ENCODE data around the gene ASCC2. TPM values are rescaled to one million over a fixed set of nuclear protein-coding genes. Genes with fewer than 3 reads are reported as not detected.

Gene ASCC2
- total RNA-seq, 2 experiments from 2014 or later: 56.0 to 69.9 TPM

DNA sequence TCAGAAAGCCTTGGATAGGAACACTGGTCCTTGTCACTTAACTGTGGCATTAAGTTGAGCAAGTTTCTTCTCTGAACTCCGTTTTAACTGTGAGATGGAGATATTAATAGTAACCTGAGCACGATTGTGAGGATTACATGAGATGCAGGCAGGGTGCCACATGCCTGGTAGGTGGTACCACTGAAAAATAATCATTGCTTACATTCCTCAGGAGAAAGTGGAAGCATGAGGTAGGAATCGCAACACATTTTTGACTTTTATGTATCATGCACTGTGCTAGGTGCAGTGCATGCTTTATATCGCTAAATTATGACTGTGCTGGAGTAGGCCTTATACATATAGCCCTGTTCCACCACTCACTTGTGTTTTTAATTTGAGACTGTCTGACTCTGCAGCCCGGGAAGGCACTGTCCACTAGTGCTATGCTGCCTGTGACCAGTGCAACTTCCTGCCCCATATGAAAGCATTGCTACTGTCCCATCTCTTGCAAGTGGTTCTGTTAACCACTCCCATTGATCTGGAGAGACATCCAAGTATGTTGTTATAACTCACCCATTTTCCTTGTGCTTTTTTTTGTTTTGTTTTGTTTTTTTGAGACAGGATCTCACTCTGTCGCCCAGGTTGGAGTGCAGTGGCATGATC lies 69.9 kb downstream of the ASCC2 start:
- peak overlapping the region; percentile 99 for H3K4me3 Mint-ChIP-seq
- no peaks in the 10 kb centered on the region for H3K27me3 Mint-ChIP-seq
- H3K36me3 Mint-ChIP-seq (ENCODE audit: low read depth): peaks cover 30% of the 10 kb centered on the region
- H3K4me1 Mint-ChIP-seq: peaks cover 31% of the 10 kb centered on the region
- intact Hi-C loops (cut with DNase I, micrococcal nuclease): loop anchor here (5.0 to 10.0 kb wide), 8 partner anchors 114 to 1026 kb away; partner anchors contain the start of genes CHEK2 (in 1 of the 2), HORMAD2 (in 1 of the 2), HSCB (in 1 of the 2) and MTMR3 (in 1 of the 2)
- ATAC-seq (no peak), DNase-seq (no peak)
- no peaks in the 10 kb centered on the region for H3K9me3 Mint-ChIP-seq (ENCODE audit: low read depth)
- ChIA-PET CTCF (no interaction called here), POLR2A (no interaction called here)
- peak overlapping the region; percentile 98 for H3K27ac Mint-ChIP-seq

DNA sequence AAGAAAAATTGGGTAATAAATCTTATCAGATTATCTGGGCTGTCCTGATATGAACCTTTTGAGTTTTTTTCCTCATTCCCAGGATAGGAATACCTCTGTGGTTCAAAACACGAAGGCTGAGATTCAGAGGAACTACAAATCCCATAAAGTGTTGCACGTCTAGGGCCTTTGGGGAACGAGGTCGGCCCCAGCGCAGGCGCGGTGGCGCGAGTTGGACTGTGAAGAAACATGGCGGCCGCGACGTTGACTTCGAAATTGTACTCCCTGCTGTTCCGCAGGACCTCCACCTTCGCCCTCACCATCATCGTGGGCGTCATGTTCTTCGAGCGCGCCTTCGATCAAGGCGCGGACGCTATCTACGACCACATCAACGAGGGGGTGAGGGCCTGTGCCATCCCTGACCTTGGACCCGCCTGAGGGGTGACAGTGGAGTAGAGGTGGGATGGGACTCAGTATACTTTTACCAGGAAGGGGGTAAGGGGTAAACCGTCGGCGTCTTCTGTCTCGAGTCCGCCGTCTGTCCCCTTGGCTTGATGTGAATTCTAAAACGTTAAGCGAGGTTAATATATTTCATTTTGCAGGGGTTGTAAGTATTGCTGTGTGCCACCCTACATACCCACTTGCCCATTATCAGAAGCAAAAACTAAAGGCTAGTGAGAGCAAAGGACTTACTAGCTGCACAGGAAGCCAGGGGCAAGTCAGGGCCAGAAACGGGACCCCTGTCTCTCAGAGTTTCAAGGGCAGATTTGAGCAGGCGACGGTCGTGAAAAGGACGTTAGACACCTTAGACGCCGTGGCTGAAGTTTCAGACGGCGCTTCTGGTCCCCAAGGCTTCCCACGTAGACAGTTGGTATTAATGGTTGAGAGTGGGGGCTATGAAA lies 70.7 kb downstream of the ASCC2 start, which contains the start of gene UQCR10:
TSS of gene UQCR10 (plus strand) at position 199 of the 881 bp plus-strand sequence. CDS start at position 229, 30 bp downstream.
- Mint-ChIP-seq H3K9me3 (ENCODE audit: low read depth) (no peaks in the 10 kb centered on the region), H3K36me3 (ENCODE audit: low read depth) (peaks cover 29% of the 10 kb centered on the region), H3K27me3 (no peaks in the 10 kb centered on the region), H3K4me3 (peak within 1 kb of the TSS; percentile 99), H3K4me1 (peaks cover 31% of the 10 kb centered on the region), H3K27ac (peak within 1 kb of the TSS; percentile 98)
- DNase-seq (peak; percentile 96), ATAC-seq (peak; percentile 84)
- intact Hi-C loops (cut with DNase I, micrococcal nuclease): loop anchor here (1.0 to 10.0 kb wide), 21 partner anchors 71 to 1201 kb away; partner anchors contain the start of genes AP1B1 (in 2 of the 2), ASCC2 (in 2 of the 2), MTMR3 (in 2 of the 2) and CASTOR1 (in 1 of the 2)
- POLR2A ChIA-PET: interaction anchor here (1.1 kb wide), 1 partner anchor 214 kb away, joined by 4 read pairs; the partner anchor contains the start of gene THOC5
- CTCF ChIA-PET: interaction anchor here (0.7 to 1.4 kb wide), 3 partner anchors 11 to 141 kb away, joined by 3 read pairs; no protein-coding TSS in a partner anchor

- ATAC-seq (peak; percentile 97), DNase-seq (peak; percentile 96)
- intact Hi-C loops (cut with DNase I, micrococcal nuclease): loop anchor here (1.0 to 10.0 kb wide), 21 partner anchors 72 to 1202 kb away; partner anchors contain the start of genes AP1B1 (in 2 of the 2), ASCC2 (in 2 of the 2), MTMR3 (in 2 of the 2) and CASTOR1 (in 1 of the 2)
- ChIA-PET CTCF (interaction anchor here (0.6 to 1.4 kb wide), 5 partner anchors 12 to 321 kb away, joined by 3 read pairs; no protein-coding TSS in a partner anchor), POLR2A (interaction anchor here (0.5 to 1.1 kb wide), 3 partner anchors 214 to 462 kb away, joined by 4 to 12 read pairs (median 4); partner anchors contain the start of gene THOC5)
- H3K27ac Mint-ChIP-seq: peak within 1 kb of the TSS; percentile 98
- peaks cover 25% of the 10 kb centered on the region for H3K36me3 Mint-ChIP-seq (ENCODE audit: low read depth)
- H3K27me3 Mint-ChIP-seq: no peaks in the 10 kb centered on the region
- H3K4me3 Mint-ChIP-seq: peak within 1 kb of the TSS; percentile 99
- H3K9me3 Mint-ChIP-seq (ENCODE audit: low read depth): no peaks in the 10 kb centered on the region
- peaks cover 31% of the 10 kb centered on the region for H3K4me1 Mint-ChIP-seq
Observed at GRCh38 chr22:29766632-29767170, 71.4 kb downstream of the ASCC2 start, which contains the start of gene ZMAT5. Gene ZMAT5, minus strand, starts transcription at chr22:29767007. Its CDS starts 18,463 bp downstream, at chr22:29748544.

DNA sequence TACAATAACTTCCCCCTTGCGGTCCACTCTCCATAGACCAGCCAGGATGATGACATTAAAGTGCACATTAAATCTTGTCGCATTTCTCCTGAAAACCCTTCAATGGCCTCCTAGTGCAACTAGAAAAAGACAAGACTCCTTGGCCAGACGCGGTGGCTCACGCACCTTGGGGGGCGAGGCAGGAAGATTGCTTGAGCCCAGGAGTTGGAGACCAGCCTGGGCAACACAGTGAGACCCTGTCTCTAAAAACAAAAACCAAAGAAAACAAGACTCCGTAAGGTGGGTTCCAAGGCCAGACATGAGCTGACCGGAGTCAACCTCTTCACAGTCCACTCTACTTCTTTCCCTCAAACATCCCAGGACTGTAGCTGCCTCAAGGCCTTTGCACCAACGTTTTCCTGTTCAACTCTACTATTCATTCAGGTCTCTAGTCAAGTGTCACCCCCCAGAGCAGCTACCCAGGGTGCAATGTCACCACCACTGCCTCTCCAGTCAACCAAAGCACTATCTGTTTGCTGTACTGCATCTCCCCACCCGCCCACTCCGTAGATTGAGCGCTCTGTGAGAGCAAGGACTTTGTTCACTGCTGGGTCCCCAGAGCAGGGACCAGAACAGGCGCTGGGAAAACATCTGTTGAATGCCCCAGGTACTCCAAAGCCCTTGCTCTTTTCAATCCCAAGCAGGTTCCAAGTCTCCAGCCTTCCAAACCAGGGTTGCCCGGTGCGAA lies 72.0 kb downstream of the ASCC2 start:
- peaks cover 25% of the 10 kb centered on the region for H3K36me3 Mint-ChIP-seq (ENCODE audit: low read depth)
- no peaks in the 10 kb centered on the region for H3K27me3 Mint-ChIP-seq
- H3K4me3 Mint-ChIP-seq: peak overlapping the region; percentile 99
- no peaks in the 10 kb centered on the region for H3K9me3 Mint-ChIP-seq (ENCODE audit: low read depth)
- CTCF ChIA-PET: interaction anchor here (0.6 to 1.4 kb wide), 5 partner anchors 13 to 321 kb away, joined by 3 read pairs; no protein-coding TSS in a partner anchor
- H3K4me1 Mint-ChIP-seq: peaks cover 31% of the 10 kb centered on the region
- POLR2A ChIA-PET: interaction anchor here (0.5 to 1.1 kb wide), 3 partner anchors 213 to 461 kb away, joined by 4 to 12 read pairs (median 4); partner anchors contain the start of gene THOC5
- DNase-seq (peak; percentile 64), ATAC-seq (peak; percentile 31)
- intact Hi-C loops (cut with DNase I, micrococcal nuclease): loop anchor here (2.0 to 10.0 kb wide), 10 partner anchors 116 to 1203 kb away; partner anchors contain the start of genes CHEK2 (in 1 of the 2), HORMAD2 (in 1 of the 2), HSCB (in 1 of the 2) and MORC2 (in 1 of the 2)
- peak overlapping the region; percentile 98 for H3K27ac Mint-ChIP-seq

- intact Hi-C loops (cut with DNase I, micrococcal nuclease): loop anchor here in 1 of 2 experiments (10.0 kb wide), 3 partner anchors 323 to 833 kb away; partner anchors contain the start of genes HORMAD2, OSM and PES1
Observed at GRCh38 chr22:29762263-29762662, 75.8 kb downstream of the ASCC2 start.

DNA sequence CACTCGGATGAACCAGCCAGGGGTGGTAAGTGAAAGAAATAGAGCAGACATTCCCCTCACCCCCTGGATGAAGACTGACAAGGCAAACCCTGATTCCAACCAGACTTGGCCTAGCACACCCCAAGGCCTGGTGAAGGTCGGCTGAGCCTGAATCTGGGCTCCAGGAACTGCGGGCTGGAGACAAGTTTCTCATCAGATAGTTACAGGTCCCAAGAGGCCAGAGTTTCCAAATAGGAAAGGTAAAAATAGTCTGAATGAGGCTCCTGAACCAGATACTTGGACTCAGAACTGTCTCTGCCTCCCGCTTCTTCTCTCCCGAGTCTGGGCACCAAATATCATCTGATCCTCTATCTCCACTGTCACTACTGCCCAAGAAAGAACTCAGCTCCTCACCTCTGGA lies 79.1 kb downstream of the ASCC2 start:
- Mint-ChIP-seq H3K4me3 (no peak overlapping the region), H3K27me3 (no peaks in the 10 kb centered on the region), H3K9me3 (ENCODE audit: low read depth) (no peaks in the 10 kb centered on the region), H3K27ac (peak overlapping the region; percentile 3), H3K36me3 (ENCODE audit: low read depth) (no peaks in the 10 kb centered on the region), H3K4me1 (peaks cover 1% of the 10 kb centered on the region)
- no peak for DNase-seq
- intact Hi-C loops (cut with DNase I, micrococcal nuclease): no loop called here
- POLR2A ChIA-PET: no interaction called here
- CTCF ChIA-PET: interaction anchor here (1.7 kb wide), 1 partner anchor 11 kb away, joined by 7 read pairs; no protein-coding TSS in a partner anchor
- no peak for ATAC-seq

More at GRCh38 chr22:29762263-29762662, 75.8 kb downstream of the ASCC2 start:
- Mint-ChIP-seq H3K4me1 (peaks cover 14% of the 10 kb centered on the region), H3K27me3 (no peaks in the 10 kb centered on the region), H3K27ac (no peak overlapping the region), H3K4me3 (no peak overlapping the region), H3K36me3 (ENCODE audit: low read depth) (peaks cover under 1% of the 10 kb centered on the region), H3K9me3 (ENCODE audit: low read depth) (no peaks in the 10 kb centered on the region)
- CTCF ChIA-PET: no interaction called here
- ATAC-seq: no peak
- no peak for DNase-seq
- POLR2A ChIA-PET: no interaction called here

- POLR2A ChIA-PET: no interaction called here
Observed at GRCh38 chr22:29758068-29758622, 79.9 kb downstream of the ASCC2 start.

DNA sequence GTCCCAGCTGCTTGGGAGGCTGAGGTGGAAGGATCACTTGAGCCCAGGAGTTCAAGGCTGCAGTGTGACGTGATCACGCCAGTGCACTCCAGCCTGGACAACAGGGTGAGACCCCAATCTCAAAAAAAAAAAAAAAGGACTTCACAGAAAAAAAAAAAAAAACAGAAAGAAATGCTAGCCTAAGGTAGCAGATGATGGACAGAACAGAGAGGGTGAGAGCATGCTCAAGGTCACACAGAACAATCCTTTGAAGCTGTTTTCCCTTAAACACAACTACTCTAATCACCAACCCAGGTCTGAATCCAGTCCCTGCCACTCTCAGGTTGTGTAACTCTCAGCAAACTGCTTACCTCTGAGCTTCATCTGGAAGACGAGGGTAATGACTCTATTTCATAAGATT lies 81.0 kb downstream of the ASCC2 start:
- Mint-ChIP-seq H3K9me3 (ENCODE audit: low read depth) (no peaks in the 10 kb centered on the region), H3K27ac (no peak overlapping the region), H3K4me1 (no peaks in the 10 kb centered on the region), H3K36me3 (ENCODE audit: low read depth) (peaks cover 3% of the 10 kb centered on the region), H3K4me3 (no peak overlapping the region), H3K27me3 (no peaks in the 10 kb centered on the region)
- DNase-seq (no peak), ATAC-seq (no peak)
- CTCF ChIA-PET: interaction anchor here (0.6 kb wide), 1 partner anchor 99 kb away, joined by 3 read pairs; no protein-coding TSS in a partner anchor
- POLR2A ChIA-PET: interaction anchor here (0.6 kb wide), 2 partner anchors 76 to 970 kb away, joined by 3 to 7 read pairs; no protein-coding TSS in a partner anchor
- intact Hi-C loops (cut with DNase I, micrococcal nuclease): no loop called here

More at GRCh38 chr22:29758068-29758622, 79.9 kb downstream of the ASCC2 start:
- no peak overlapping the region for H3K4me3 Mint-ChIP-seq
- CTCF ChIA-PET: no interaction called here
- intact Hi-C loops (cut with DNase I, micrococcal nuclease): no loop called here
- no peaks in the 10 kb centered on the region for H3K27me3 Mint-ChIP-seq
- H3K9me3 Mint-ChIP-seq (ENCODE audit: low read depth): no peaks in the 10 kb centered on the region
- no peak for DNase-seq
- no peaks in the 10 kb centered on the region for H3K36me3 Mint-ChIP-seq (ENCODE audit: low read depth)
- ATAC-seq: no peak
- H3K4me1 Mint-ChIP-seq: no peaks in the 10 kb centered on the region
- no peak overlapping the region for H3K27ac Mint-ChIP-seq

GRCh38 chr22:29756341-29756740 lies 81.7 kb downstream of the ASCC2 start:
- H3K9me3 Mint-ChIP-seq (ENCODE audit: low read depth): no peaks in the 10 kb centered on the region
- DNase-seq (no peak), ATAC-seq (no peak)
- H3K4me1 Mint-ChIP-seq: no peaks in the 10 kb centered on the region
- H3K36me3 Mint-ChIP-seq (ENCODE audit: low read depth): peaks cover 3% of the 10 kb centered on the region
- CTCF ChIA-PET: interaction anchor here (0.8 kb wide), 1 partner anchor 532 kb away, joined by 3 read pairs; no protein-coding TSS in a partner anchor
- H3K27ac Mint-ChIP-seq: no peak overlapping the region
- intact Hi-C loops (cut with DNase I, micrococcal nuclease): no loop called here
- POLR2A ChIA-PET: no interaction called here
- no peaks in the 10 kb centered on the region for H3K27me3 Mint-ChIP-seq
- no peak overlapping the region for H3K4me3 Mint-ChIP-seq

DNA sequence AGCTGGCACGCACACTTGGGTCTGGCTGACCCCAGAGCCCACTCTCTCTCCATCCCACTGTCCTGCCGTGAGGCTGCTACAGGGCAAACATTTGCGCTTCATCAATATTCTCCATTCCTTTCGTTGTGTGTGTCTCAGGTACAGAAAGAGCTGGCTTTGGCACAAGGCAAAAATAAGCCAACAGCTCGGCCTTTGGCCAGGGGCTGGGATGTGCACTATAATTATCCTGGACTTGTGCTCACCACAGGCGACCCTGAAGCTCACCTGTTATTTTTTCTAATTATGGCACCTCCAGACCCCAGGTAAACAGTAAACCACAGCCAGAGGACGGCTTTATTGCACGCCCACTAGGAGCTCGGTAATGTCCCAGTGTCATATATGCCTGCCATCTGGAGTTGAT lies 82.2 kb downstream of the ASCC2 start:
- peaks cover 3% of the 10 kb centered on the region for H3K36me3 Mint-ChIP-seq (ENCODE audit: low read depth)
- DNase-seq (no peak), ATAC-seq (no peak)
- H3K4me3 Mint-ChIP-seq: no peak overlapping the region
- peaks cover 3% of the 10 kb centered on the region for H3K4me1 Mint-ChIP-seq
- intact Hi-C loops (cut with DNase I, micrococcal nuclease): no loop called here
- H3K27ac Mint-ChIP-seq: no peak overlapping the region
- ChIA-PET CTCF (interaction anchor here (0.6 to 0.8 kb wide), 2 partner anchors 284 to 532 kb away, joined by 3 to 4 read pairs; no protein-coding TSS in a partner anchor), POLR2A (interaction anchor here (0.6 kb wide), 1 partner anchor 17 kb away, joined by 5 read pairs; no protein-coding TSS in a partner anchor)
- no peaks in the 10 kb centered on the region for H3K9me3 Mint-ChIP-seq (ENCODE audit: low read depth)
- H3K27me3 Mint-ChIP-seq: no peaks in the 10 kb centered on the region

Data from activated CD4-positive, alpha-beta T cell treated with anti-CD3 and anti-CD28 coated beads for 36 hours (primary cell).